HCT116 (cell line): Measurements from ENCODE around the gene LHB. TPM values are rescaled to one million over a fixed set of nuclear protein-coding genes. Genes with fewer than 3 reads are reported as not detected.
"Not testable (repeated sequence)": the region's sequence is repeated elsewhere in the genome, so short reads cannot be mapped to it uniquely, and the experiment has no call there.

Source experiments
- ATAC-seq: fragments of 200-7000 bp; cut with Tn5 transposase; 2 replicates; pipeline ENCODE4 v1.9.1; 2020; ENCODE audit warnings: mild to moderate bottlenecking, moderate library complexity
- BruUV-seq: library from RNA; stranded (reverse); fragments of 400-500 nt; replicated peaks from 2 replicates; lab custom pipeline; 2021; lab: Mats Ljungman, UMichigan
- CTCF ChIA-PET: fragments of 300-600 bp; sonication (Branson Sonifier 250); formaldehyde crosslinking; loops from one replicate; lab custom pipeline; 2021; ENCODE audit warnings: antibody characterized with exemption; lab: Charles Lee
- POLR2A ChIA-PET: fragments of 300-600, 350-600 bp; sonication (Branson Sonifier 250); formaldehyde crosslinking; loops from one replicate; lab custom pipeline; 2021; ENCODE audit warnings: antibody characterized with exemption; lab: Charles Lee
- RAD21 ChIA-PET, 2 experiments: fragments of 300-600 bp; sonication (Branson Sonifier 250); formaldehyde crosslinking; loops; one replicate each; lab custom pipeline; 2023; ENCODE audit warnings: low total read pairs in 2 of 2; ENCODE audit not compliant: uncharacterized antibody in 2 of 2, unreplicated experiment in 2 of 2, low non-redundant PET in 1 of 2; lab: Charles Lee
- DNase-seq: peaks from one replicate; pipeline ENCODE4 v3.0.0-alpha.2; 2010; ENCODE audit warnings: low read depth, low spot score
- H2AFZ ChIP-seq: fragments of 200-600 bp; shearing (Covaris generic), sonication (generic); 2 replicates; pipeline ENCODE4 v1.6.1; 2017; ENCODE audit warnings: low read depth, mixed run types, mixed read lengths, antibody characterized with exemption, low read length; ENCODE audit not compliant: poor library complexity, severe bottlenecking
- H3K27ac ChIP-seq: 2 replicates; pipeline ENCODE4 v1.5.1; 2012; ENCODE audit warnings: low read depth, low read length
- H3K27me3 ChIP-seq: fragments of 200-600 bp; sonication (generic); 2 replicates; pipeline ENCODE4 v1.6.1; 2016; ENCODE audit warnings: mixed run types, low read length, mixed read lengths; ENCODE audit not compliant: insufficient read depth
- H3K36me3 ChIP-seq, 2 experiments: fragments of 200-500 bp in 1 of 2; fragments of 200-600 bp in 1 of 2; sonication (Bioruptor generic) in 1 of 2; sonication (generic) in 1 of 2; 2 replicates each; pipeline versions ENCODE4 v1.5.1 to v1.6.1; 2014 to 2016; ENCODE audit warnings: low read length in 2 of 2, inconsistent platforms in 1 of 2, mixed read lengths in 1 of 2, mixed run types in 1 of 2; ENCODE audit not compliant: insufficient read depth in 2 of 2, control insufficient read depth in 1 of 2
- H3K4me1 ChIP-seq, 2 experiments: fragments of 200-600 bp in 1 of 2; sonication (generic) in 1 of 2; 2 replicates each; pipeline versions ENCODE4 v1.5.1 to v1.6.1; 2012 to 2017; ENCODE audit warnings: low read length in 2 of 2, inconsistent platforms in 1 of 2, mild to moderate bottlenecking in 1 of 2, mixed read lengths in 1 of 2, mixed run types in 1 of 2, moderate library complexity in 1 of 2; ENCODE audit not compliant: insufficient read depth in 2 of 2, control insufficient read depth in 1 of 2
- H3K4me2 ChIP-seq: fragments of 200-600 bp; sonication (generic); 2 replicates; pipeline ENCODE4 v1.6.1; 2017; ENCODE audit warnings: mixed run types, low read length, mixed read lengths
- H3K4me3 ChIP-seq, 2 experiments: fragments of 200-600 bp in 1 of 2; sonication (generic) in 1 of 2; replicated peaks in 1 of 2; 2 replicates each; pipeline ENCODE4 v1.5.1; 2011 to 2016; ENCODE audit warnings: low read length in 2 of 2, control low read depth in 1 of 2, low read depth in 1 of 2, mild to moderate bottlenecking in 1 of 2, mixed read lengths in 1 of 2, mixed run types in 1 of 2
- H3K79me2 ChIP-seq: fragments of 200-600 bp; sonication (generic); 2 replicates; pipeline ENCODE4 v1.6.1; 2017; ENCODE audit warnings: mild to moderate bottlenecking, mixed run types, low read length, moderate library complexity, mixed read lengths; ENCODE audit not compliant: insufficient read depth
- H3K9ac ChIP-seq: fragments of 200-600 bp; sonication (generic); 2 replicates; pipeline ENCODE4 v1.6.1; 2016; ENCODE audit warnings: low read length, mixed read lengths
- H3K9me2 ChIP-seq: fragments of 200-600 bp; sonication (generic), shearing (Covaris generic); 2 replicates; pipeline ENCODE4 v1.6.1; 2017; ENCODE audit warnings: mixed run types, mild to moderate bottlenecking, moderate library complexity; ENCODE audit not compliant: insufficient read depth
- H3K9me3 ChIP-seq, 2 experiments: fragments of 200-500 bp in 1 of 2; fragments of 200-600 bp in 1 of 2; sonication (Bioruptor generic) in 1 of 2; sonication (generic) in 1 of 2; 2 replicates each; pipeline ENCODE4 v1.6.1; 2014 to 2017; ENCODE audit warnings: low read length in 2 of 2, mixed read lengths in 2 of 2, inconsistent platforms in 1 of 2, low read depth in 1 of 2, mild to moderate bottlenecking in 1 of 2, mixed run types in 1 of 2, moderate library complexity in 1 of 2; ENCODE audit not compliant: control insufficient read depth in 1 of 2, insufficient read depth in 1 of 2
- H4K20me1 ChIP-seq: fragments of 200-600 bp; sonication (generic), shearing (Covaris generic); 2 replicates; pipeline ENCODE4 v1.6.1; 2017; ENCODE audit warnings: mixed run types, mild to moderate bottlenecking, moderate library complexity; ENCODE audit not compliant: insufficient read depth
- intact Hi-C: fragments of 100-400 bp; cut with micrococcal nuclease; formaldehyde crosslinking; loops from 2 replicates; pipeline ENCODE4 v1.10.0; 2022
- total RNA-seq: library from RNA; stranded (reverse); gene quantifications from one replicate; pipeline ENCODE4 v1.2.1, GENCODE V29; 2021; ENCODE audit not compliant: unreplicated experiment

Gene LHB
- total RNA-seq, 1 experiment from 2014 or later: 3.7 TPM

DNA sequence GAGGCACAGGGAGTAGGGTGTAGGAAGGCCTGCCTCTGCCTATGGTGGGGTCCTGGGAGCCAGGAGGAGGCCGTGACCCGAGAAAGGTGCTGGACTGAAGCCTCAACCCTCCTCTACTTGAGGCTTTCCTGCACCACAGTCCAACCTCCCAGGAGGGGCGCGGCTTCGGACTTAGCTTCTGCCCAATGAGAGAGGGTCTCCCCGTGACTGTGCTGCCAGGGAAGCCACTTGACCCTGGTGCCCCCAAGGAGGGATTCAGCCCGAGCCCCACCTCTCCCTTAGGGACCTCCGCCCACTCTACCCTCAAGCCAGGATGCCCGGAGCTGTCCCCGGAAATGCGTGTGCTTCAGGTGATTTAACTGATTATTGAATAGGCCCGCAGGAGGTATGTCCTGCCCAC, 32.1 kb upstream of the LHB start, which contains the start of gene CGB8:
CGB8 (minus strand) TSS at position 101 of the 400 bp plus-strand sequence. CDS start 372 bp downstream, outside the sequence.
- H3K79me2 ChIP-seq, H3K27me3 ChIP-seq, BruUV-seq, intact Hi-C loops, H3K9me2 ChIP-seq, H3K9me3 ChIP-seq, H3K4me3 ChIP-seq, RAD21 ChIA-PET, CTCF ChIA-PET, H3K36me3 ChIP-seq, H2AFZ ChIP-seq, POLR2A ChIA-PET, ATAC-seq, H3K9ac ChIP-seq, H3K27ac ChIP-seq, DNase-seq, H4K20me1 ChIP-seq: not testable (repeated sequence)
- peaks cover 6 to 21% of the 10 kb centered on the region in 2 experiments; a peak in 3 of 4 replicates for H3K4me1 ChIP-seq
- H3K4me2 ChIP-seq: peak within 1 kb of the TSS; percentile 61

DNA sequence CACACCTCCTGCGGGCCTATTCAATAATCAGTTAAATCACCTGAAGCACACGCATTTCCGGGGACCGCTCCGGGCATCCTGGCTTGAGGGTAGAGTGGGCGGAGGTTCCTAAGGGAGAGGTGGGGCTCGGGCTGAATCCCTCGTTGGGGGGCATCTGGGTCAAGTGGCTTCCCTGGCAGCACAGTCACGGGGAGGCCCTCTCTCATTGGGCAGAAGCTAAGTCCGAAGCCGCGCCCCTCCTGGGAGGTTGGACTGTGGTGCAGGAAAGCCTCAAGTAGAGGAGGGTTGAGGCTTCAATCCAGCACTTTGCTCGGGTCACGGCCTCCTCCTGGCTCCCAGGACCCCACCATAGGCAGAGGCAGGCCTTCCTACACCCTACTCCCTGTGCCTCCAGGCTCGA, 26.7 kb upstream of the LHB start, which contains the start of gene CGB5:
CGB5 (plus strand) TSS at position 301 of the 400 bp plus-strand sequence. CDS start 362 bp downstream, outside the sequence.
- BruUV-seq, intact Hi-C loops: not testable (repeated sequence)

DNA sequence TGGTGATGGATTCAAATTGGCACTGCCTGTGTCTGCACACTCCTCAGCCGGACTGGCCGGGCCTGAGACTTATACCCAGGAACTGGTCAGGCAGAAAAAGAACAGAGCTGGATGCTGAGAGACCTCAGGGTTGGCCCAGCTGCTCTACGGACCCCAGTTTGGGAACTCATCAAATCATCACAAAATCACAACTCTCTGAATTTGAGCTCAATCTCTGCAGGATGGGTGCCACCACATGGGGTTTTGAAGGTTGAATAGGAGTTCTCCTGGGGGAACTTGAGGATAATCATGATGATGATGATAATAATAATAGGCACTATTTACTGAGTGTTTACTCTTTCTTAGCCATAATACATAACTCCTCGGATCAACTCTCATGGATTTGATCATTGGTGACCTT, 25.8 kb upstream of the LHB start:
- intact Hi-C loops, H4K20me1 ChIP-seq, BruUV-seq, H2AFZ ChIP-seq, H3K9me2 ChIP-seq, H3K27me3 ChIP-seq, DNase-seq, H3K9me3 ChIP-seq, H3K79me2 ChIP-seq, H3K36me3 ChIP-seq, RAD21 ChIA-PET, ATAC-seq, H3K4me3 ChIP-seq, CTCF ChIA-PET: not testable (repeated sequence)
- Histone ChIP-seq H3K27ac (peak overlapping the region; percentile 31; the same call in 1 of the 2 replicates), H3K9ac (peak overlapping the region; percentile 45), H3K4me2 (peak overlapping the region; percentile 70), H3K4me1 (peaks cover 25 to 45% of the 10 kb centered on the region in 2 experiments)
- POLR2A ChIA-PET: interaction anchor here (0.6 kb wide), 1 partner anchor 436 kb away, joined by 3 read pairs; no protein-coding TSS in a partner anchor

More for the DNA sequence above, 26.7 kb upstream of the LHB start, which contains the start of gene CGB5:
- CTCF ChIA-PET, POLR2A ChIA-PET, H3K4me3 ChIP-seq, H3K9ac ChIP-seq, ATAC-seq, H3K9me2 ChIP-seq, H2AFZ ChIP-seq, H3K79me2 ChIP-seq, H3K9me3 ChIP-seq, RAD21 ChIA-PET, H3K27me3 ChIP-seq, DNase-seq, H3K36me3 ChIP-seq, H4K20me1 ChIP-seq: not testable (repeated sequence)
- H3K4me2 ChIP-seq: peak within 1 kb of the TSS; percentile 70
- peak within 1 kb of the TSS; percentile 31; the same call in 1 of the 2 replicates for H3K27ac ChIP-seq
- H3K4me1 ChIP-seq: peaks cover 19 to 38% of the 10 kb centered on the region in 2 experiments
